Epidermal melanocyte (primary cell): ENCODE data around the gene GIT1.

Experiments
- DNase-seq: peaks from one replicate; pipeline ENCODE4 v3.0.0; 2011; ENCODE audit warnings: low spot score; ENCODE audit not compliant: insufficient read length

Gene GIT1

DNA sequence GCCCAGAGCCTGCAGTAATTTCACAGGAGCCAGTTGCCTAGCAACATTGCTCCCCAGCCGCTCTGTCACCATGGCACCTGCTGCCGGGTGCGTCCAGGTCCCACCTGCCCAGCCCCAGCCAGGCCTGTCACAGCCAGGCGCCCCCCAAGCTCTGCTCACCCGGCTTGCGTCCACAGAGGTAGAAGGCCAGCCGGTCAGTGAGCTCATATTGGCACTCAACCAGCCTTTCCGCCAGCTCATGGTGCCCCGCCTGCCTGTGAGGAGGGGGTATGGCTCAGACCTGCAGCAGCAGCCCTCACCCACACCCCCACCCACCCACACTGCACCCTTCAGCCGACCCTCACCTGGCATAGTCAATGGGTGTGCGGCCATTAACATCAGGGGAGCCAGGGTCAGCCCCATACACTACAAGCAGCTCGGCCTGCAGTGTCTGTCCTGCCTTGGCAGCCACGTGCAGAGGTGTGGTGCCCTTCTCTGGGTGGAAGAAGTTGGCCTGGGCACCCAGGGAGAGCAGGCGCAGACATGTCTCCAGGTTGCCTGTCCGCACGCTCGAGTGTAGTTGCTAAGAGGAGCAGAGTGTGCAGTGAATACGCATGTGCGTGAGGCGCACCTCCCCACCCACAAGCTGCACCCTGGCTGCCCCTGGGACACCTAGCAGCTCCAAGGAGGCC lies 7.7 kb downstream of the GIT1 start:
- no peak for DNase-seq

DNA sequence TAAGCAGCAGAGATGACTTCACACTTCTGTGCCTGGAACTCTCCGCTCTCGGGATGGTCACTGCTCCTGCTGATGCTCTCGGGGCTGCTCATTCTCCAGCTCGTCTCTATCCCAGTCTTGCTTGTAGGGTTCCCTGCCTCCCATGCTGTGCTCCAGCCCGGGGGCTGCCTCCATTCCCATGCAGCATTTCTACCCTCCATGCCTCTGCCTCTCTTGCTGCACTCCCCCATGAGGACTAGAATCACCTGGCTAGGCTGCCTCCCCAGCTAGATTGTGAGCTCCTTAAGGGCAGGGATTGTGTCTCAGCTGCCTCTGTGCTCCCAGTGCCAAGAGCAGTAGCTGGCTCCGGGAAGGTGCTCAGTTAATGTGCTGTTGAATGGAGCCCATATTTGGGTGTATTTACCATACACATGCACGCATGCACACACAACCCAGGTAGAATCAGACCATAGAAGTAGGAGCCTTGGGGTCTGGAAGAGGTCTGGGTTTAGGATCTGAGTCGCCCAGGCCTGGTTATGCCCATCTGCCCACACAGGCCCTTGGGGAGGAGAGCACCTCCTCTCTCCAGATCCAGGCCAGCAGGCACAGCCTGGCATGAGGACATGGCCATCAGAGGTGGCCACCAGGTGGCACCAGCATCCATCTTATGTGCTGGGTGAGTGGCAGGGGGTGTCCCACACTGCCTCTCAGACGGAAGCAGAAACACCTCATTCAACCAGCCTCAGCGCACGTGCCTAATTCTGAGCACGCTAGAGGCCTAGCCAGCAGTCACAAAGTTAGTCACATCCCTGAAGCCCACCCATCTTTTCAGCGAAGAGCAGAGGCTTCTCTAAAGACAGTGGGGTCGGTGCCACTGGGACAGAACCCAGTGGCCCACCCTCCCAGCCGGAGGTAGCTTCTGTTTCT lies 9.3 kb downstream of the GIT1 start:
- DNase-seq, result peak; percentile 95

DNA sequence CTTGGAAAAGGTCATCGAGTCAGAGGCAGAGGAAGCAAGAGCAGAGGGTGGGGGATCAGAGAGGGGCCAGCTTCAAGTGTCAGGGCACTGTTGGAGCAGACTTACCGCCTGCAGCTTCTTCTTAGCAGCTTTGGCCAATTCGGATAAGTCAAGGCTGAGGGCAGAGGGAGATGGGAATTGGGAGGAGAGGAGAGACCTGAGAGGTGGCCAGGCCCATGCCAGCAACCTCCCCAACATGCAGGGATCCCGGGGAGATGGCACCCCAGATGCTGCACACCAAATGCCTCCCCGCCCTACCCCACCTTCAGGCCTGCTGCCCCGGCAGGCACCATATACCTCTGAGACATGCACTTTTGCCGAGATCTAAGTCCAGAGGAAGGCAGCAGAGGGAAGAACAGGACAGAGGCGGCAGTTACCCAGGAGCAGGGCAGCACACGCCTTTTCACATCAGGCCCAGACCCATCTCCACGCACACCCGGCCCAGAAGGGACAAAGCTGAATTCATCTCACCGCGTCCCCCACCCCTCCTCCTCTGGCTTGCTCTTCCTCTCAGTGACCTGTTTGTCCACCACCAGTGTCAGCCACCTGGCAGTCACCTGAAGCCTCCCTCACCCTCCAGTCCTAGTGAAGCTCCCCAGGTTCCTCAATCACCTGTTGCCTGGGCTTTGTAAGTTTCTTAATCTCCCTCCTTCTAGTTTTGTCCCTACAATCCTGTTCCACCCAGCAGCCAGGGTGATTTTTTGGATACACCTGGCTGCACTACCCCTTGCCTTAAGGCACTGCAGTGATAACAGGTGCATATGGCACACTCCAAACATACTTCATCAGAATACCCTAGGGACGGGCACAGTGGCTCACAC lies 10.6 kb downstream of the GIT1 start:
- DNase-seq, result no peak

DNA sequence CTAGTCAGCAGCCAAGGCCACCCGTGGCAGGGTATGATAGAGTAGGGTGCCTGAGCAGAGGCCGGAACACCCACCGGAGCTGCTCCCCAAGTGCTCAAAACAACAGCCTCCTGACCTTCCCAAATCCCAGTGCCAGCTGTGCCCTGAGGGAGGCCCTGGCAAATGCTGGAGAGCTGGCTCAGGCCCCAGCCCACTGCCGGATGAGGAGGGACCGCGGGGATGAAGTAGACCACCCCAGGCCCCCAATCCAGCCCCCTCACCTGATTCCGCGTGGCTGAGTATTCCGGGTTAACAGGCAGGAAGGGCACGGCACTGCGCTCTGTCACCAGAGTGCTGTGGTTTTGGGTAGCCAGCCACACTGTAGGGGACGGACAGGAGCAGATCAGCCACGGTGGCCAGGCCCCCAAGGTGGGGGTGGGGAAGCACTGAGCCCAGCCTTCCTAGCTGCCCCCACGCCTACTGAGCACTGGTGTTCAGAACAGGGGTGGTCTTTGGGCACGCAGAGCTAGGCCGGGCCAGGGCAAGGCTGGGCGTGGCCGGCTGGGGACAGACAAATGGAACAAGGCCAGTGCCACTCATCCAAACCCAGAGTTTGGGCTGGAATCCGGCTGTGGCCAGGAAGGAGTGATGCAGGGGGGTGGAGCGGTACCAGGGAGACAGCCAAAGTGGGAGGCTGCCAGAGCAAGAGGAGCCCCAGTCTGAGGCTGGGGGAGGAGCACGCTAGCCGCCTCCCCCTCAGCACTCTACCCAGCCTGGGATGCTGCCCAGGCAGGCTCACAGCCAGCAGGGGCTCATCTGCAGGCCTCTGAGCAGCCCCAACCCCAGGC lies 11.8 kb downstream of the GIT1 start:
- no peak for DNase-seq

DNA sequence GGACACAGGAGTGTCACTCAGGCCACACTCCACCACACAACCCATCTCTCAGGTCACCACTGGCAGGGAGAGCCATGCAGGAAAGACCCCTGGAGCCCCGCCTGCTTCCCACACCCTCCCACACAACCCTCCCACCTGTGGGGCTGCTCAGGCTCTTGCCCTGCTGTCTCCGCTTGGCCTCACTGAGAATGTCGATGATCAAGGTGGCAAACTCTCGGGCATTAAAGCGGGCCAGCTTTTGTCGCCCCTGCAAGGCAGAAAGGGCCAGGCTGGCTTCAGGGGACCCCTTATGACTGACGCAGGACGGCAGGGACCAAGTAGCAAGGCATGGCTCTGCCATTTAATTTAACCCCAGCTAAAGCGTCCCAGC lies 12.5 kb downstream of the GIT1 start:
- DNase-seq, result no peak

DNA sequence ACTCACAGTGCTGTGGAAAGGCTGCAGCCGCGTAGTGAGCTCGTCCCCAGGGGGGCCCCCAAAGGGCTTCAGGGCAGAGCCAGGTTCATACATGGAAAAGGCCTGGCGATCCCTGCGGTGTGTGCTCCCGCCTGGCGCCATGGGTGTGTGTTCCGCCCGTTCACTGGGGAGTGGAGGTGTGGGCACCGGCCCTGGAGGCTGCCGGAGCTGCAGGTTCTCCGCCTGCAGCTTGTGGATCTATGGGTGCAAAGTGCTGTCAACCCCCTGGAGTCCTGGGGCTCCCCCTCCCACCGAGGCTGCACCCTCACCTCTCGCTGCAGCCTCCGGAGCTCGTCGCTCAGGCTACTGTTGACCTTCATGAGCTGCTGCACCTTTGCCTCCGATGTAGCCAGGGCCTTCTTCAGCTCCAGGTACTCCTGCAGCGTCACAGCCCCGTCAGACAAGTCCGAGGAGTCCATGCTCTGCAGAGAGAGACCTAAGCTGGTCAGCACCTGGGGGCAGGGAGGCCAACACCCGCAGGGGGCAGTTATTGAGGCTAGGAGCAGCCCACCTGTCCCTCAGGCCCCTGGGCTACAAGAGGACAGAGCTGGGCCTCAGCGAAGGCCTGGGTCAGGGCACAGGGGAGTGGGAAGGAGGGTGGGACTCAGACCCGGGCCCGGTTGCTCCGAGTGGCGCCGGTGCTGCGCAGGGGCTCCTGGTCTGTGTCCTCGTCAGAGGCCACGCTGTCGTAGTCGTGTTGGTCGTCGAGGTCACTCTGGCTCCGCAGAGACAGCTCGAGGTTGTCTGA lies 13.0 kb downstream of the GIT1 start:
- no peak for DNase-seq

DNA sequence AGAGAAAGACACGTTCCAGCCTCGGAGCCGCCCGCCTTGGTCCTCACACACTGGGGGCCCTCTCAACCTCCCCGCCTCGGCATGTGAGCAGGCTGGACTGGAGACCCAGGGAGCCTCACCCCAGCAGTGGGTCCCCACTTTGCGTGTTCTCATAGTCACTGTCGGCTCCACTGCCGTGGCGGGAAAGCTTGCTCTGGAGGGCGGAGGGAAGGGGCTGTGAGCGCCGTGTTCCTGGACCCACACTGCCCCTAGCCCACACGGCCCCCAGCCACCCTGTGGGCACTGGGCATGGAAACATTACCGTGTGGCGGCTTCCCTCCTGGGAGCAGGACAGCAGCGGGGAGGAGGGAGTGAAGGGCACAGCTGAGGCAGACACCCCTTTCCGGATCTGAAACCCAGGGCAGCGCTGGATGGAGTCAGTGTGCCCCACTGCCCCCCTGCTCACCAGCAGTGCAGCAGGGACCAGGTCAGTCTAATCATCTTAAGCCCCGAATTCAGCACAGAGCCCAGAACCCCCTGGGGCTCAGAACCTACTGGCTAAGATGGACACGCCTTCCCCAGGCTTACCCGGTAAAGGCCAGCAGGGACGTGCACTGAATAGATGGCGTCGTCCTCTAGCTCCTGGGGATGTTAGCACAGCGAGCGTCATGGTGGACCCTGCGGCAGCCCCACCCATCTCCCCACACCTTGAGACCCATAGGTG lies 13.8 kb downstream of the GIT1 start:
- DNase-seq, result no peak

DNA sequence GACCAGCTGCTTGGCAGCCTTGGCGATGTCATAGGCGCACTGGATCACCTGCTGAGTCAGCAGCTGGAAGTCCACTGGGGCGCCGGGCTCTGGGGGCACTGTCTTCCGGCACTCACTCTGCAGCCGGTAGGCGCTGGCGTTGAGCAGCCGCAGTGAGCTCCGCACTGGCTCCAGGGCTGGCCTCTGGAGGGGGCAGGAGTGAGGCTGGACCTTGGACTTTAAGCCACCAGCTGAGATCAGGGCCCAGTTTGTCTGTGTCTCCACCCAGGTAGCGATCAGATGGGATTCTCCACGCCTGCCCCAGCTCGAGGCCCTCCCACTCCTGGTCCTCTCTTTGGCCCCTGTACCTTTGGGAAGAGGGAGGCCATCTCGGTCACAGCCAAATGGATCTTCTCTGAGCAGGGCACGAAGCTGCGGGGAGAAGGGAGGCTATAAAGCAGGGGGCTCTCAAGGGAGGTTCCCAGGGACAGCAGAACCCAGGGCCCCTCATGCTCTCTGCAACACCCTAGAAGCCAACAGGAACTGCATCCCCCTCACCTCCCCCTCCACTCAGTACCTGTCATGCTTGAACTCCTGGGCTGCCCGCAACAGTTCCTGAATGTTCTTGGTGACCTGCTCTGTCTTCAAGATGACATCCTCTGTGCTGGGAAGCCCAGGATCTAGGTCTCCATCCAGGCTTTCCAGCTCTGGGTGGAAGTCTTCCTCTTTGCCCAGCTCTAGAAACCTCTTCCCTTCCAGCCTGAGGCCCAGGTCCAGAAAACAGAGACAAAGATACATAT lies 14.5 kb downstream of the GIT1 start:
- DNase-seq, result no peak

DNA sequence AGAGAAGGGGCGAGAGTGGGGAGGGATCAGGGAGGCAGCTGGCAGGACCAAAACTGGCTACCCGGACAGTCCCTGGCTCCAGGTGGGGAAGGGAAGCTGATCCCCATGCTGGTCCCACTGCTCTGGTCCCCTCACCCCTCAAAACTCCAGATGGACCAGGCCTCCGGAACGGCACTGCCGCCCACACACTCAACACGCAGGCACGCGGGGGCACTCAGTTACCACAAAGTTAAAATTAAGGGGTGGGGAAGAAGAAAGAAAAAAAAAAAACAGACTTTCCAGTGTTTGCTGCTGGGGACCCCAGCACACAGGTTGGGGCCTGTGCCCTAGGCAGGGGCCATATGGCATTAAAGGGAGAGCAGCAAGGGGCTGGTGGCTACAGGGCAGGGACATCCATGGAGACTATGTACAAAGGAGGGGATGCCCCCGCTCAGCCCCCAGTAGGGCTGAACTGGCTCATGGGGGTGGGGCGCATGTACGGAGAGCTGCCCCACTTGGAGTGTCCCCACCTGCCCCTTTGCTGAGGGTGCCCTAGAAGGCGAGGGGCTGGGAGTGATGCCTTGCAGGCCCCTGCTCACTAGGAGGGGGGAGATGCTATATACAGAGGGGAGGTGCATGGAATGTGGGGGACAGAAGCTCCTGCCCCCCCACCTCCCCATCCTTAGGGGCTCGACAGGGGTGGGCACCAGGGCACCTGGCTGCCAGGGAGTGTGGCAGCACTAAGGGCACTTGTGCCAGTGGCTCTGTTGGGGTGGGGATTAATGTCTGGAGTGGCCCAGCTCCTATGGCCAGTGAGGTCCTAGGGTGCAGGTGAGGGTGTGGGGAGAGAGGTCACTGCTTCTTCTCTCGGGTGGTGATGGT lies 15.3 kb downstream of the GIT1 start:
- no peak for DNase-seq

DNA sequence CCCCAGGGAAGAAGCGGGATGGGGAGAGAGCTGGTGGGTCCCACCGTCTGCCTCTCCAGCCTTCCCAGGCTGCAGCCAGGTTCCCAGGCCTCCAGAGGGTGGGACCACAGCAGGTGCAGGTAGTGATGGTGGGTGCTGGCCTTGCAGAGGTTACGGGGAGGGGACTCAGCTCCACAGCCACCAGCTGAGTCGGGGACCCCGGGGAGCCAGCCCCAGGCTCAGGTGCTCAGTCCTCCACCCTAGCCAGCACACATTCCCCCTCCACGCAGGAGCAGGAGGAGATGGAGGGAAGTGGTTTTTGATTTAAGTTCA lies 15.9 kb downstream of the GIT1 start:
- DNase-seq, result no peak

DNA sequence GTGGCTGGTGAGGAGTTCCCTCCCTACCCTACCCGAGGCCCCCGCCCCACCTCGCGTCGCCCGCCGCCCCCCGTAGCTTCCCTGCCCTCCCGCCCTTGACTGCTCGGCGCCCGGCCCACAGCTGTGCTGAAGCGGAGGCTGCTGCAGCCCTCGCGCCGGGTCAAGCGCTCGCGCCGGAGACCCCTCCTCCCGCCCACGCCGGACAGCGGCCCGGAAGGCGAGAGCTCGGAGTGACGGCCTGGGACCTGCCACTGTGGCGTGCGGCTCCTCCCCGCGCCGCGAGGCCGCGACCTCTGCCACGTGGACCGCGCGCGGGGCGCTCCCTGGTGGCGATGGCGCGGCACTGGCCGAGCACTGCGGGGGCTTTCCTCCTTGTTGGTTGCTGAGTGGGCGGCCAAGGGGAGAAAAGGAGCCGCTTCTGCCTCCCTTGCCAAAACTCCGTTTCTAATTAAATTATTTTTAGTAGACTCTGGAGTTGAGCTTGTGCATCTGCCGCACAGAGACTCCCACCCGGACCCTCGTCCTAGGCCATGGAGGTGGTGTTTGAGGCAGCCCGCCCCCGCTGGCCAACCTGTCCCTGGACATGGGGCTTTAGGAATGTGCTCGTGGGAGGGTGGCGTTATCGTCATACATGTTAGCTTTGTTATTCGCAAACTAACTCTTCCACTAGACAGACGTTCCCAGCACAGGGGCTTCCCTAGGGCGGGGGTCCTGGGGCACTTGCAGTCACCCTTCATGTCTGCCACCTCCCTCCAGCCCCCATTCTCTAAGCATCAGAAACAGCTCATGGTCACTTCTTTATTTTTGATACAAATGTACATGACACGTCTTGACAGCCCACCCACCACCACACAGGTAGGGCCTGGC lies 16.5 kb downstream of the GIT1 start:
- no peak for DNase-seq

DNA sequence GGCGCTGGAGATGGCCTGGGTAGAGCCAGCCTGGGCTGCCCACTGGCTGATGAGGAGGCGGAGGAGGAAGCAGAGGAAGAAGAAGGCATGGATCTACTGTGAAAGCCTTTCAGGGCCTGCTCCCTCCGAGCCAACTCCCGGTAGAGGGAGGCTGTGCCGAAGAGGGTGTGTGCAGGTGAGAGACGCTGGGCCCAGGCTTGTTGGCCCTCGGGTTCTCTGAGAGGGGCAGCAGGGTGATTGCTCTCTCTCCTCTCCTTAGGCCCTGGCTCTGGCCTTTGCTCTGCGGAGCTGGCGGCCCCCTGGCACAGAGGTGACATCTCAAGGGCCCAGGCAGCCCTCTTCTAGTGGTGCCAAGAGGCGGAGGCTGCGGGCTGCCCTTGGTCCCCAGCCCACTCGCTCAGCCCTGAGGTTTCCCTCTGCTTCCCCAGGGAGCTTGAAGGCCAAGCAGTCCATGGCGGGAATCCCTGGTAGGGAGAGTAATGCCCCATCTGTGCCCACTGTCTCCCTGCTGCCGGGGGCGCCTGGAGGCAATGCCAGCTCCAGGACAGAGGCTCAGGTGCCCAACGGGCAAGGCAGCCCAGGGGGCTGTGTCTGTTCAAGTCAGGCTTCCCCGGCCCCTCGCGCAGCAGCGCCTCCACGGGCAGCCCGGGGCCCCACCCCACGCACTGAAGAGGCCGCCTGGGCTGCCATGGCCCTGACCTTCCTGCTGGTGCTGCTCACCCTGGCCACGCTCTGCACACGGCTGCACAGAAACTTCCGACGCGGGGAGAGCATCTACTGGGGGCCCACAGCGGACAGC lies 17.4 kb downstream of the GIT1 start:
- no peak for DNase-seq

DNA sequence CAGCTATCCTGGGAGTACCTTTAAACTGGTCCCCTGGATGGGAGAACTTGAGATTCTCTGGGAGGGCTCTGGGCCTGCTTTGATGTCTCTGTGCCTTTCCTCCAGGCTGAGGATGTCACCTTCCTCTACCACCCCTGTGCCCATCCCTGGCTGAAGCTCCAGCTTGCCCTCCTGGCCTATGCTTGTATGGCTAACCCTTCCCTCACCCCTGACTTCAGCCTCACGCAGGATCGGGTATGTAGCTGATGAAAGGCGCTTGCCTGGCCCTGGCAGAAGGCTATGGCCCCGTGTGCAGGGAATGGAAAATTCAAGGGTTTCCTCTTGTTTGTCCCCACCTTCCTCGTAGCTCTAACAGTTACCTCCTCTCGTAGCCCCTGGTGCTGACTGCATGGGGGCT lies 18.0 kb downstream of the GIT1 start:
- DNase-seq, result no peak

DNA sequence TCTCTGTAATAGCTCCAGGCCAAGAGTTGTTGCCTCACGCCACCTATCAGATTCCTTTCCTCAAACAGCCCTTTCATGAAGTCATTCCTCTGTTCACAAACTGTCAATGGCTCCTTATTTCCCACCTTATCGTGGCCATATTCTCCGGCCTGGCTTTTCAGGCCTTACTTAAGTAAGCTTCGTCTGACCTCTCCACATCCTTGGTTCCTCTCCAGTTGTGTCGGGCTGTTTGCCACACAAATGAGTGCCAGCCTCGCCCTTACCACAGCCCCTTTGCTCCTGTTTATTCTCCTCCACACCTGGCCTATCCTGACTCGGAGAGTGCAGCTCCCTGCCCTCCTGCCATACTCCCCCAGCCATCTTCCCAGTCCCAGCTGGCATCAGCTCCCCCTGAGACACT lies 18.9 kb downstream of the GIT1 start:
- no peak for DNase-seq

DNA sequence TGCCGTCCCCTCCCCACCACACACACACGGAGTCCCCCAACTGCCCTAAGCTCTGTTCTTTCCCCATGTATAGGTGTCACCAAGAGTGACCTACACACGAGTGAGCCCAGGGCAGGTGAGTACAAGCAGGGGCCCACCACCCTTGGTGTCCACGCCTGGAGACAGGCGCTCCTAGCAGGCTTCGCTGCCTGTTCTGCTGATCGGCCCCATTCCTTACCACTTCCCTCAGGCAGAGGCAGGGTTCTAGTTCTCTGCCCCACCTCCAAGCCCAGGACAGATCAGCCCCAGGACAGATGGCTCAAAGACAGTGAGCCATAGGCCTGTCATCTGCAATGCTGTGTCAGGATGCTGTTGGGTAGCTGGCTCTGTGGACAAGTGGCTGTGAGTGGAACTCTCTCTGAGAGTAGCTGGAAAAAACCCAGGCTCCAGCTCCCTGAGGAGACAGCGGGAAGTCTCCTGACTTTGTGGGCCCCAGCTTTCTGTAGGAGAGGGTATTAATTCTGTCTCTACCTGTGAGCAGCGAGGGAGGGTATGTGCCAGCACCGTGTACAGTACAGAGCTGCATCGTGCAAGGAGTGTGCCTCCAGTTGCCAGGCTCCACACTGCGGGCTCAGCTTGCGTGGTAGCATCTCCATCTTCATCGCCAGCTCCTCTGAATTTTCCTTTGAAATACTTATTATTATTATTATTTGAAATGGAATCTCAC lies 20.1 kb downstream of the GIT1 start:
- DNase-seq, result no peak
